Measurements from ENCODE around the gene SPINK1. TPM values are rescaled to one million over a fixed set of nuclear protein-coding genes. Genes with fewer than 3 reads are reported as not detected.

SPINK1 gene
- total and polyA plus RNA-seq, 2 of the 13 experiments (the other 11 are each of a cell fraction or from before 2014, with no cell fraction given) = 14.7 to 17.1 TPM

DNA sequence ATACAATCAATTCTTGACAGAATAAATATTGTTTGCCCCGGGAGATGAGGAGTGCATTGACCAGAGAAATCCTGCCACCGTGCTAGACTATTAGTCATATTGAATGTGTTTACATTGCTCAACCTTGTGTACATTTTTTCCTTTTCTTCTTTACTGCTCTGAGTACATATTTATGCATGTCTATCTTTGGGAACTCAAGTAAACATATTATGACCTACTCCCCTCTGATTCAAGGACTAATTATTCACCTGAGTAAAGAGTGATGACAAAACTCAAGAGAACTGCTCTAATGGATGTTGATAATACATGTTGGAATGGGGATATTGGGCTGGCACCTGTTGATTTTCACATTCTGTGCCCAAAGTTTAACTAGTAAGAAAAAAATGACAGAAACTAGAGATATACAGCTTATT, 3.9 kb upstream of the SPINK1 start (continued):
- TF ChIP-seq, protein P1, sequence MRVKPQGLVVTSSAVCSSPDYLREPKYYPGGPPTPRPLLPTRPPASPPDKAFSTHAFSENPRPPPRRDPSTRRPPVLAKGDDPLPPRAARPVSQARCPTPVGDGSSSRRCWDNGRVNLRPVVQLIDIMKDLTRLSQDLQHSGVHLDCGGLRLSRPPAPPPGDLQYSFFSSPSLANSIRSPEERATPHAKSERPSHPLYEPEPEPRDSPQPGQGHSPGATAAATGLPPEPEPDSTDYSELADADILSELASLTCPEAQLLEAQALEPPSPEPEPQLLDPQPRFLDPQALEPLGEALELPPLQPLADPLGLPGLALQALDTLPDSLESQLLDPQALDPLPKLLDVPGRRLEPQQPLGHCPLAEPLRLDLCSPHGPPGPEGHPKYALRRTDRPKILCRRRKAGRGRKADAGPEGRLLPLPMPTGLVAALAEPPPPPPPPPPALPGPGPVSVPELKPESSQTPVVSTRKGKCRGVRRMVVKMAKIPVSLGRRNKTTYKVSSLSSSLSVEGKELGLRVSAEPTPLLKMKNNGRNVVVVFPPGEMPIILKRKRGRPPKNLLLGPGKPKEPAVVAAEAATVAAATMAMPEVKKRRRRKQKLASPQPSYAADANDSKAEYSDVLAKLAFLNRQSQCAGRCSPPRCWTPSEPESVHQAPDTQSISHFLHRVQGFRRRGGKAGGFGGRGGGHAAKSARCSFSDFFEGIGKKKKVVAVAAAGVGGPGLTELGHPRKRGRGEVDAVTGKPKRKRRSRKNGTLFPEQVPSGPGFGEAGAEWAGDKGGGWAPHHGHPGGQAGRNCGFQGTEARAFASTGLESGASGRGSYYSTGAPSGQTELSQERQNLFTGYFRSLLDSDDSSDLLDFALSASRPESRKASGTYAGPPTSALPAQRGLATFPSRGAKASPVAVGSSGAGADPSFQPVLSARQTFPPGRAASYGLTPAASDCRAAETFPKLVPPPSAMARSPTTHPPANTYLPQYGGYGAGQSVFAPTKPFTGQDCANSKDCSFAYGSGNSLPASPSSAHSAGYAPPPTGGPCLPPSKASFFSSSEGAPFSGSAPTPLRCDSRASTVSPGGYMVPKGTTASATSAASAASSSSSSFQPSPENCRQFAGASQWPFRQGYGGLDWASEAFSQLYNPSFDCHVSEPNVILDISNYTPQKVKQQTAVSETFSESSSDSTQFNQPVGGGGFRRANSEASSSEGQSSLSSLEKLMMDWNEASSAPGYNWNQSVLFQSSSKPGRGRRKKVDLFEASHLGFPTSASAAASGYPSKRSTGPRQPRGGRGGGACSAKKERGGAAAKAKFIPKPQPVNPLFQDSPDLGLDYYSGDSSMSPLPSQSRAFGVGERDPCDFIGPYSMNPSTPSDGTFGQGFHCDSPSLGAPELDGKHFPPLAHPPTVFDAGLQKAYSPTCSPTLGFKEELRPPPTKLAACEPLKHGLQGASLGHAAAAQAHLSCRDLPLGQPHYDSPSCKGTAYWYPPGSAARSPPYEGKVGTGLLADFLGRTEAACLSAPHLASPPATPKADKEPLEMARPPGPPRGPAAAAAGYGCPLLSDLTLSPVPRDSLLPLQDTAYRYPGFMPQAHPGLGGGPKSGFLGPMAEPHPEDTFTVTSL (CRISPR knock-in tag; IDR thresholded peaks at IDR 0.05; ENCODE audit: borderline replicate concordance) = peak; percentile 99
- TF ChIP-seq LRRFIP1 (CRISPR knock-in tag; conservative IDR thresholded peaks at IDR 0.05) (no peak), MTF1 (CRISPR knock-in tag; IDR thresholded peaks at IDR 0.05) (no peak), JDP2 (CRISPR knock-in tag; IDR thresholded peaks at IDR 0.05; ENCODE audit: borderline replicate concordance) (peak; percentile 79; the same call in 1 of the 2 replicates), SP1 (IDR thresholded peaks at IDR 0.05) (no peak), SP1 (CRISPR knock-in tag; IDR thresholded peaks at IDR 0.05) (peak; percentile 26; the same call in 1 of the 2 replicates), U2AF1 (optimal IDR thresholded peaks at IDR 0.05; ENCODE audit: low read depth, low read length) (no peak), CHD4 (IDR thresholded peaks at IDR 0.05; ENCODE audit: borderline replicate concordance, low read length) (no peak; the same call in 1 of the 2 replicates), ZNF569 (CRISPR knock-in tag; IDR thresholded peaks at IDR 0.05; ENCODE audit: borderline replicate concordance) (no peak), ATRX (CRISPR knock-in tag; IDR thresholded peaks at IDR 0.05; ENCODE audit: borderline replicate concordance) (no peak), ZKSCAN5 (CRISPR knock-in tag; IDR thresholded peaks at IDR 0.05) (no peak), ZNF703 (CRISPR knock-in tag; IDR thresholded peaks at IDR 0.05; ENCODE audit: borderline replicate concordance) (peak; percentile 99), PHF20 (CRISPR knock-in tag; IDR thresholded peaks at IDR 0.05) (no peak)
- TF ChIP-seq, protein P2, sequence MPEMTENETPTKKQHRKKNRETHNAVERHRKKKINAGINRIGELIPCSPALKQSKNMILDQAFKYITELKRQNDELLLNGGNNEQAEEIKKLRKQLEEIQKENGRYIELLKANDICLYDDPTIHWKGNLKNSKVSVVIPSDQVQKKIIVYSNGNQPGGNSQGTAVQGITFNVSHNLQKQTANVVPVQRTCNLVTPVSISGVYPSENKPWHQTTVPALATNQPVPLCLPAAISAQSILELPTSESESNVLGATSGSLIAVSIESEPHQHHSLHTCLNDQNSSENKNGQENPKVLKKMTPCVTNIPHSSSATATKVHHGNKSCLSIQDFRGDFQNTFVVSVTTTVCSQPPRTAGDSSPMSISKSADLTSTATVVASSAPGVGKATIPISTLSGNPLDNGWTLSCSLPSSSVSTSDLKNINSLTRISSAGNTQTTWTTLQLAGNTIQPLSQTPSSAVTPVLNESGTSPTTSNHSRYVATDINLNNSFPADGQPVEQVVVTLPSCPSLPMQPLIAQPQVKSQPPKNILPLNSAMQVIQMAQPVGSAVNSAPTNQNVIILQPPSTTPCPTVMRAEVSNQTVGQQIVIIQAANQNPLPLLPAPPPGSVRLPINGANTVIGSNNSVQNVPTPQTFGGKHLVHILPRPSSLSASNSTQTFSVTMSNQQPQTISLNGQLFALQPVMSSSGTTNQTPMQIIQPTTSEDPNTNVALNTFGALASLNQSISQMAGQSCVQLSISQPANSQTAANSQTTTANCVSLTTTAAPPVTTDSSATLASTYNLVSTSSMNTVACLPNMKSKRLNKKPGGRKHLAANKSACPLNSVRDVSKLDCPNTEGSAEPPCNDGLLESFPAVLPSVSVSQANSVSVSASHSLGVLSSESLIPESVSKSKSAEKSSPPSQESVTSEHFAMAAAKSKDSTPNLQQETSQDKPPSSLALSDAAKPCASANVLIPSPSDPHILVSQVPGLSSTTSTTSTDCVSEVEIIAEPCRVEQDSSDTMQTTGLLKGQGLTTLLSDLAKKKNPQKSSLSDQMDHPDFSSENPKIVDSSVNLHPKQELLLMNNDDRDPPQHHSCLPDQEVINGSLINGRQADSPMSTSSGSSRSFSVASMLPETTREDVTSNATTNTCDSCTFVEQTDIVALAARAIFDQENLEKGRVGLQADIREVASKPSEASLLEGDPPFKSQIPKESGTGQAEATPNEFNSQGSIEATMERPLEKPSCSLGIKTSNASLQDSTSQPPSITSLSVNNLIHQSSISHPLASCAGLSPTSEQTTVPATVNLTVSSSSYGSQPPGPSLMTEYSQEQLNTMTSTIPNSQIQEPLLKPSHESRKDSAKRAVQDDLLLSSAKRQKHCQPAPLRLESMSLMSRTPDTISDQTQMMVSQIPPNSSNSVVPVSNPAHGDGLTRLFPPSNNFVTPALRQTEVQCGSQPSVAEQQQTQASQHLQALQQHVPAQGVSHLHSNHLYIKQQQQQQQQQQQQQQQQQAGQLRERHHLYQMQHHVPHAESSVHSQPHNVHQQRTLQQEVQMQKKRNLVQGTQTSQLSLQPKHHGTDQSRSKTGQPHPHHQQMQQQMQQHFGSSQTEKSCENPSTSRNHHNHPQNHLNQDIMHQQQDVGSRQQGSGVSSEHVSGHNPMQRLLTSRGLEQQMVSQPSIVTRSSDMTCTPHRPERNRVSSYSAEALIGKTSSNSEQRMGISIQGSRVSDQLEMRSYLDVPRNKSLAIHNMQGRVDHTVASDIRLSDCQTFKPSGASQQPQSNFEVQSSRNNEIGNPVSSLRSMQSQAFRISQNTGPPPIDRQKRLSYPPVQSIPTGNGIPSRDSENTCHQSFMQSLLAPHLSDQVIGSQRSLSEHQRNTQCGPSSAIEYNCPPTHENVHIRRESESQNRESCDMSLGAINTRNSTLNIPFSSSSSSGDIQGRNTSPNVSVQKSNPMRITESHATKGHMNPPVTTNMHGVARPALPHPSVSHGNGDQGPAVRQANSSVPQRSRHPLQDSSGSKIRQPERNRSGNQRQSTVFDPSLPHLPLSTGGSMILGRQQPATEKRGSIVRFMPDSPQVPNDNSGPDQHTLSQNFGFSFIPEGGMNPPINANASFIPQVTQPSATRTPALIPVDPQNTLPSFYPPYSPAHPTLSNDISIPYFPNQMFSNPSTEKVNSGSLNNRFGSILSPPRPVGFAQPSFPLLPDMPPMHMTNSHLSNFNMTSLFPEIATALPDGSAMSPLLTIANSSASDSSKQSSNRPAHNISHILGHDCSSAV (CRISPR knock-in tag; IDR thresholded peaks at IDR 0.05; ENCODE audit: borderline replicate concordance) = no peak

All from HepG2 (cell line).